Stimulated activated CD4-positive, alpha-beta T cell treated with anti-CD3 and anti-CD28 coated beads, Interleukin-4, amount 100 ng/mL, for 48 hours (primary cell): Measurements from ENCODE around the gene ASPG.
A peak's percentile ranks its signal among the peaks of the same experiment; 100 is the strongest.

ENCODE experiments used
- DNase-seq, 2 donors: peaks; one replicate each; pipeline ENCODE4 v3.0.0-alpha.2; 2020; ENCODE audit warnings: low read depth in 2 of 2

The ASPG gene

GRCh38 chr14:104135904-104136471 lies 50.5 kb downstream of the ASPG start:
- no peak for DNase-seq

GRCh38 chr14:104136472-104137296 lies 51.2 kb downstream of the ASPG start:
- DNase-seq = no peak

GRCh38 chr14:104137297-104138097 lies 52.0 kb downstream of the ASPG start:
- DNase-seq = peak; percentile 64 to 73

GRCh38 chr14:104138098-104138717 lies 52.7 kb downstream of the ASPG start, which contains the start of gene KIF26A:
Gene KIF26A, plus strand, starts transcription at chr14:104138587. Its CDS starts 136 bp downstream, at chr14:104138723.
- no peak for DNase-seq

GRCh38 chr14:104138718-104139459 lies 53.4 kb downstream of the ASPG start:
- no peak for DNase-seq

GRCh38 chr14:104139460-104140212 lies 54.1 kb downstream of the ASPG start:
- DNase-seq = no peak

- no peak for DNase-seq
Observed at GRCh38 chr14:104140213-104140462, 54.6 kb downstream of the ASPG start.

- DNase-seq = no peak
Observed at GRCh38 chr14:104140463-104141331, 55.2 kb downstream of the ASPG start.

- DNase-seq = no peak
Observed at GRCh38 chr14:104141621-104142091, 56.2 kb downstream of the ASPG start.

- DNase-seq = no peak
Observed at GRCh38 chr14:104142136-104142945, 56.8 kb downstream of the ASPG start.

- DNase-seq = no peak
Observed at GRCh38 chr14:104142946-104143470, 57.5 kb downstream of the ASPG start.

GRCh38 chr14:104143521-104144452 lies 58.3 kb downstream of the ASPG start:
- DNase-seq = no peak

- DNase-seq = no peak
Observed at GRCh38 chr14:104144453-104144790, 58.9 kb downstream of the ASPG start.

GRCh38 chr14:104144911-104145825 lies 59.7 kb downstream of the ASPG start:
- DNase-seq = no peak

- no peak for DNase-seq
Observed at GRCh38 chr14:104145826-104146601, 60.5 kb downstream of the ASPG start.
